ENCODE measurements around the gene USP2.

Gene USP2

DNA sequence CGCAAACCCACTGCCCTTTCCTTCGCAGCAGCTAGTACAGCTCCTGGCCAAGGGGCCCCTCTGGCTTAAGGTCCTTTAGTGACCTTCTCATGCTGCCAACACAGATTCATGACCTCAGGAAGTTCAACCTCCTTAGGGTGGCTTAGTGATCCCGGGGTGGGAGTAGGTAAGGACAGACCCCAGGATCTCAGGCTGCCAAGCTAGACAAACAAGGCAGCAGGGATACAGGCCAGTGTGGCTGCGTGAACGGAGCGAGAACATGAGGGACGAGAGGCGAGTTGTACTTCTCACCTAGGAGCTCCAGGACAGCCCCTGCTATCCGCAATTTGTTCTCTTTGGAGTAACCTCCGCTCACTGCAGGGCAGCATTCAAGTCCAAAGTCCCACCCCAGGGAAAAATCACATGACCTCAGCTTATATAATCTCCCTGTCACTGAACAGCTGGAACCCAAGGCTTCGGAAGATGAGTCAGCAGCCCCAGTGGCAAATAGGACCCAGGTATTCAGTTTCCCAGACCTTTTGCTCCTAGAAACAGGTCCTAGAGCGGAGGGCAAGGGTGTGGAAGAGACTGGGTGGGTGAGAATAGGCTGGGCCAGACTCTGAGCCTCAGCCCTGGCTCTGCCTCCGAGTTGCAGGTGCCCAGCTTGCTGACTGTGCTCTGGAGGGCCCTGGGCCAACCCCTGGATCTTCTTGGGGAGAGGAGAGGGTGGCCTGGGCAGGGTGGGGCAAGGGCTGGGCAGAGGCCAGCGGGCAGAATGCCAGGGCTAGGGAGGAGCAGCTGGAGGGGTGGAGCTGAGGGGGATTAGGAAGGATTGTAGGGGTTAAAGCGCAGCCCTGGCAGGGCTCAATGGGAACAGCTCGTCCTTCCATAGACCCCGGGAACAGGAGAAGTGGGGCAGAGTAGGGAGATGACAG is 13.1 kb downstream of the USP2 start:
- Histone ChIP-seq H3K79me2 (ENCODE audit: insufficient read depth, low read length) (no peaks in the 10 kb centered on the region), H4K20me1 (ENCODE audit: insufficient read depth, low read length) (no peaks in the 10 kb centered on the region), H3K36me3 (ENCODE audit: insufficient read depth, low read length) (no peaks in the 10 kb centered on the region), H3K9ac (ENCODE audit: low read depth, low read length) (no peak overlapping the region), H3K27me3 (ENCODE audit: insufficient read depth, low read length, poor library complexity) (peaks cover 24% of the 10 kb centered on the region), H3K27ac (ENCODE audit: low read length) (no peak overlapping the region), H2AFZ (ENCODE audit: low read depth, low read length) (no peak overlapping the region), H3K9me3 (ENCODE audit: insufficient read depth, low read length, severe bottlenecking) (no peaks in the 10 kb centered on the region), H3K4me1 (ENCODE audit: insufficient read depth, low read length) (no peaks in the 10 kb centered on the region), H3K4me3 (ENCODE audit: low read depth in 1 of 2, low read length in 2 of 2) (no peak overlapping the region), H3K4me2 (ENCODE audit: insufficient read depth, low read length) (no peak overlapping the region)
- no peak for ATAC-seq (ENCODE audit: insufficient read depth, low read depth)
- TF ChIP-seq EZH2 (IDR thresholded peaks at IDR 0.05; ENCODE audit: borderline replicate concordance, low read depth, low read length, severe bottlenecking) = no peak
- TF ChIP-seq, protein P1, sequence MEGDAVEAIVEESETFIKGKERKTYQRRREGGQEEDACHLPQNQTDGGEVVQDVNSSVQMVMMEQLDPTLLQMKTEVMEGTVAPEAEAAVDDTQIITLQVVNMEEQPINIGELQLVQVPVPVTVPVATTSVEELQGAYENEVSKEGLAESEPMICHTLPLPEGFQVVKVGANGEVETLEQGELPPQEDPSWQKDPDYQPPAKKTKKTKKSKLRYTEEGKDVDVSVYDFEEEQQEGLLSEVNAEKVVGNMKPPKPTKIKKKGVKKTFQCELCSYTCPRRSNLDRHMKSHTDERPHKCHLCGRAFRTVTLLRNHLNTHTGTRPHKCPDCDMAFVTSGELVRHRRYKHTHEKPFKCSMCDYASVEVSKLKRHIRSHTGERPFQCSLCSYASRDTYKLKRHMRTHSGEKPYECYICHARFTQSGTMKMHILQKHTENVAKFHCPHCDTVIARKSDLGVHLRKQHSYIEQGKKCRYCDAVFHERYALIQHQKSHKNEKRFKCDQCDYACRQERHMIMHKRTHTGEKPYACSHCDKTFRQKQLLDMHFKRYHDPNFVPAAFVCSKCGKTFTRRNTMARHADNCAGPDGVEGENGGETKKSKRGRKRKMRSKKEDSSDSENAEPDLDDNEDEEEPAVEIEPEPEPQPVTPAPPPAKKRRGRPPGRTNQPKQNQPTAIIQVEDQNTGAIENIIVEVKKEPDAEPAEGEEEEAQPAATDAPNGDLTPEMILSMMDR (IDR thresholded peaks at IDR 0.05; ENCODE audit: borderline replicate concordance, extremely low read depth, low read length, poor library complexity, severe bottlenecking) = no peak
- DNase-seq = no peak

DNA sequence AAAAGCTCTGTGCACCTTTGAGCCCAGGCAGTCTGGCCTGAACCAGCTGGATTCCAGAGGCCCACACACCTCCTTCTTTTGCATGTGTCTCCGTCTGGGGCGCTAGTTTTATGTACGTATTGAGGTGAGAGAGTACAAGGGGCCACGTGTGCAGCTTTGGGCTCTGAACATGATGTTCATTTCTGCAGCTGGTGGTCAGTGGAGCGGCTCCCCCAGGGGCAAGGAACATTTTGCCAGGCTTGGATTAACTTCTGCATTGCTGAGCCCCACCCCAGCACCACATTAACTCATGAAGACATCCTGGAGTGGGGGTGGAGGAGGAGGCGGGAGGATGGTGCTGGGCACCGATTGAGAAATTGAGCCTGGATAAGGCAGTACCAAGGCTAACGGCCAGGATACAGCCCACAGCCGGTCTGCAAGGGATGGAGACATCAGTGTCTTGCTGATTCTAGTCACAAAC is 13.8 kb downstream of the USP2 start:
- DNase-seq (no peak), ATAC-seq (ENCODE audit: insufficient read depth, low read depth) (no peak)
- Histone ChIP-seq H3K9ac (ENCODE audit: low read depth, low read length) (no peak overlapping the region), H3K4me1 (ENCODE audit: insufficient read depth, low read length) (no peaks in the 10 kb centered on the region), H4K20me1 (ENCODE audit: insufficient read depth, low read length) (no peaks in the 10 kb centered on the region), H3K9me3 (ENCODE audit: insufficient read depth, low read length, severe bottlenecking) (no peaks in the 10 kb centered on the region), H3K27me3 (ENCODE audit: insufficient read depth, low read length, poor library complexity) (peaks cover 24% of the 10 kb centered on the region), H3K4me2 (ENCODE audit: insufficient read depth, low read length) (no peak overlapping the region), H3K36me3 (ENCODE audit: insufficient read depth, low read length) (no peaks in the 10 kb centered on the region), H3K27ac (ENCODE audit: low read length) (no peak overlapping the region), H2AFZ (ENCODE audit: low read depth, low read length) (no peak overlapping the region), H3K4me3 (ENCODE audit: low read depth in 1 of 2, low read length in 2 of 2) (no peak overlapping the region), H3K79me2 (ENCODE audit: insufficient read depth, low read length) (no peaks in the 10 kb centered on the region)
- TF ChIP-seq, protein P1 (IDR thresholded peaks at IDR 0.05; ENCODE audit: borderline replicate concordance, extremely low read depth, low read length, poor library complexity, severe bottlenecking) = no peak
- TF ChIP-seq EZH2 (IDR thresholded peaks at IDR 0.05; ENCODE audit: borderline replicate concordance, low read depth, low read length, severe bottlenecking) = no peak

DNA sequence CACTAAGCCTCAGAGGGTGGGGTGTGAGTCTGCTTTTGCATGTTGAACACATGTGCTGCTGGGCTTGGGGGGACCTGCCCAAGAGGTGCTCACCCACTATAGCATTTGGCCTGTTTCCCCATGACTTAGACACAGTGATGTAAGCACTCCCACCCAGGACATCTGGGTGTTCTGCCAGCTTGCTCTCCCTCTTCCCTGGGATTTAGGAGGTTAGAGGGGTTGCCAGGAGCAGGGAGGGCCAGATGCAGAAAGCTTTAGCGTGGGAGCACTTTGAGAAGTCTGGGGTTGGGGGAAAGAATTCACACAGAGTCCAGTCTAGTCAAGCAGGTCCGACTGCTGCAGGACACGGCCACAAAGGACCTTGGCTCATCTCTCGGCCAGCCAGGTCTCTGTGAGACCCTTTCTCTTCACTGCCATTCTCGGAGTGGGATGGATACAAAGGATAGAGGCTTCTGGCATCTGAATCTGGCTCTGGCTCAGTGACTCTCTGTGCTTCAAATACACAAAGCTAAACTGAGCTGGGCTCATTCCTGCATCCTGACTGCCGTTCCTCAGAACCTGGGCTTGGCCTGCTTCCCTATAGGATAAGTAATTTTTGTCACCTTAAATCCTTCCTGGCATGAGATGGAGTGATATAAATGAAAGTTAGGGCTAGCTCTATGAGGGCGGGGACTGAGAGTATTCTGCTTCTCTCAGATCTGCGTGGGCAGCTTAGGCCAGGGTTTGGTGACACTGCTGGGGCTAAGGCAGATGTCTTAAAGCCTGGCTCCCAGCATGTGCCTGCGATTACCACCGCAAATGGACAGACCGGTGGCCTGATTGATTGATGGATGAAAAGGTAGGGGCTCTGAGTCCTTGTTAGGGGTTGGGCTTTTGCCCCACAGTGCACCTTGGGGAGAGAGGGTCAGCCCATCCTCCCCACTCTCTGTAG is 14.5 kb downstream of the USP2 start:
- H4K20me1 ChIP-seq (ENCODE audit: insufficient read depth, low read length) = no peaks in the 10 kb centered on the region
- no peak overlapping the region for H3K4me2 ChIP-seq (ENCODE audit: insufficient read depth, low read length)
- H3K4me3 ChIP-seq (ENCODE audit: low read depth in 1 of 2, low read length in 2 of 2) = no peak overlapping the region
- DNase-seq = no peak
- peaks cover 24% of the 10 kb centered on the region for H3K27me3 ChIP-seq (ENCODE audit: insufficient read depth, low read length, poor library complexity)
- H3K9ac ChIP-seq (ENCODE audit: low read depth, low read length) = no peak overlapping the region
- no peak for ATAC-seq (ENCODE audit: insufficient read depth, low read depth)
- H3K27ac ChIP-seq (ENCODE audit: low read length) = no peak overlapping the region
- TF ChIP-seq EZH2 (IDR thresholded peaks at IDR 0.05; ENCODE audit: borderline replicate concordance, low read depth, low read length, severe bottlenecking) = no peak
- TF ChIP-seq, protein P1 (IDR thresholded peaks at IDR 0.05; ENCODE audit: borderline replicate concordance, extremely low read depth, low read length, poor library complexity, severe bottlenecking) = no peak
- H3K4me1 ChIP-seq (ENCODE audit: insufficient read depth, low read length) = no peaks in the 10 kb centered on the region
- H3K79me2 ChIP-seq (ENCODE audit: insufficient read depth, low read length) = no peaks in the 10 kb centered on the region
- no peak overlapping the region for H2AFZ ChIP-seq (ENCODE audit: low read depth, low read length)
- H3K9me3 ChIP-seq (ENCODE audit: insufficient read depth, low read length, severe bottlenecking) = no peaks in the 10 kb centered on the region
- H3K36me3 ChIP-seq (ENCODE audit: insufficient read depth, low read length) = no peaks in the 10 kb centered on the region
